Measurements from ENCODE around the gene VASN. TPM values are rescaled to one million over a fixed set of nuclear protein-coding genes. Genes with fewer than 3 reads are reported as not detected.
A peak's percentile ranks its signal among the peaks of the same experiment; 100 is the strongest.
"Not testable (repeated sequence)": the region's sequence is repeated elsewhere in the genome, so short reads cannot be mapped to it uniquely, and the experiment has no call there.

The VASN gene
- total and polyA plus RNA-seq, 7 donors = 0.46 to 10.2 (median 7.1) TPM

- intact Hi-C loops (cut with DNase I) = loop anchor here (5.0 kb wide), 1 partner anchor 131 kb away; no protein-coding TSS in a partner anchor
- H3K27me3 ChIP-seq = no peaks in the 10 kb centered on the region
Measured at GRCh38 chr16:4333308-4333638, 38.4 kb upstream of the VASN start.

DNA sequence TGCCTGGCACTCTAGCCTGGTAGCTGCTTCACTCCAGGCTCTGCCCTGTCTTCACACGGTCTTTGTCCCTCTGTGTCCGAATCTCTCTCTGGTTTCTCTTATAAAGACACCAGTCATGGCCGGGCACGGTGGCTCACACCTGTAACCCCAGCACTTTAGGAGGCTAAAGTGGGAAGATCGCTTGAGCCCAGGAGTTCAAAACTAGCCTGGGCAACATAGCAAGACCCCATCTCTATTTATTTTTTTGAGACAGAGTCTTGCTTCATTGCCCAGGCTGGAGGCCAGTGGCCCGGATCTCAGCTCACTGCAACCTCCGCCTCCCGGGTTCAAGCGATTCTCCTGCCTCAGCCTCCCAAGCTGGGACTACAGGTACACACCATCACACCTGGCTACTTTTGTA, 37.9 kb upstream of the VASN start:
- not testable (repeated sequence) for H3K27me3 ChIP-seq, H3K27ac ChIP-seq, H3K9me3 ChIP-seq, H3K4me3 ChIP-seq
- peak; percentile 45 for DNase-seq
- Histone ChIP-seq H3K36me3 (peaks cover 0 to 60% (median 24%) of the 10 kb centered on the region in 4 donors), H3K4me1 (peaks cover 0 to 25% (median 20%) of the 10 kb centered on the region in 4 donors)
- 77 to 91% methylated on average over 9 of the region's 9 CpGs for WGBS, 2 donors
- intact Hi-C loops (cut with DNase I) = loop anchor here (5.0 kb wide), 1 partner anchor 131 kb away; no protein-coding TSS in a partner anchor

More at GRCh38 chr16:4333308-4333638, 38.4 kb upstream of the VASN start:
- 60 to 68% methylated on average over 9 of the region's 9 CpGs for WGBS, 2 donors
- Histone ChIP-seq H3K4me1 (peaks cover 0 to 26% (median 24%) of the 10 kb centered on the region in 4 donors), H3K27ac (no peak overlapping the region), H3K36me3 (peaks cover 0 to 55% (median 24%) of the 10 kb centered on the region in 4 donors), H3K9me3 (no peaks in the 10 kb centered on the region), H3K4me3 (no peak overlapping the region)
- TF ChIP-seq POLR2AphosphoS5 (IDR thresholded peaks at IDR 0.05) (no peak), EP300 (IDR thresholded peaks at IDR 0.05) (no peak), POLR2A (IDR thresholded peaks at IDR 0.05) (no peak)
- TF ChIP-seq, protein P1, sequence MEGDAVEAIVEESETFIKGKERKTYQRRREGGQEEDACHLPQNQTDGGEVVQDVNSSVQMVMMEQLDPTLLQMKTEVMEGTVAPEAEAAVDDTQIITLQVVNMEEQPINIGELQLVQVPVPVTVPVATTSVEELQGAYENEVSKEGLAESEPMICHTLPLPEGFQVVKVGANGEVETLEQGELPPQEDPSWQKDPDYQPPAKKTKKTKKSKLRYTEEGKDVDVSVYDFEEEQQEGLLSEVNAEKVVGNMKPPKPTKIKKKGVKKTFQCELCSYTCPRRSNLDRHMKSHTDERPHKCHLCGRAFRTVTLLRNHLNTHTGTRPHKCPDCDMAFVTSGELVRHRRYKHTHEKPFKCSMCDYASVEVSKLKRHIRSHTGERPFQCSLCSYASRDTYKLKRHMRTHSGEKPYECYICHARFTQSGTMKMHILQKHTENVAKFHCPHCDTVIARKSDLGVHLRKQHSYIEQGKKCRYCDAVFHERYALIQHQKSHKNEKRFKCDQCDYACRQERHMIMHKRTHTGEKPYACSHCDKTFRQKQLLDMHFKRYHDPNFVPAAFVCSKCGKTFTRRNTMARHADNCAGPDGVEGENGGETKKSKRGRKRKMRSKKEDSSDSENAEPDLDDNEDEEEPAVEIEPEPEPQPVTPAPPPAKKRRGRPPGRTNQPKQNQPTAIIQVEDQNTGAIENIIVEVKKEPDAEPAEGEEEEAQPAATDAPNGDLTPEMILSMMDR (IDR thresholded peaks at IDR 0.05) = no peak
- DNase-seq = peak; percentile 61

GRCh38 chr16:4334724-4335495, 36.7 kb upstream of the VASN start:
- no peaks in the 10 kb centered on the region for H3K27me3 ChIP-seq
- H3K27ac ChIP-seq = no peak overlapping the region
- H3K4me3 ChIP-seq = no peak overlapping the region
- TF ChIP-seq, protein P1 (IDR thresholded peaks at IDR 0.05) = no peak
- TF ChIP-seq POLR2AphosphoS5 (IDR thresholded peaks at IDR 0.05) (no peak), POLR2A (IDR thresholded peaks at IDR 0.05) (no peak), EP300 (IDR thresholded peaks at IDR 0.05) (no peak)
- H3K36me3 ChIP-seq = peaks cover 0 to 68% (median 24%) of the 10 kb centered on the region in 4 donors
- H3K4me1 ChIP-seq = peaks cover 0 to 17% (median 12%) of the 10 kb centered on the region in 4 donors
- peak; percentile 64 for DNase-seq
- WGBS, 2 donors = 74 to 86% methylated on average over 32 of the region's 32 CpGs
- intact Hi-C loops (cut with DNase I) = loop anchor here (5.0 kb wide), 1 partner anchor 133 kb away; no protein-coding TSS in a partner anchor
- no peaks in the 10 kb centered on the region for H3K9me3 ChIP-seq

DNA sequence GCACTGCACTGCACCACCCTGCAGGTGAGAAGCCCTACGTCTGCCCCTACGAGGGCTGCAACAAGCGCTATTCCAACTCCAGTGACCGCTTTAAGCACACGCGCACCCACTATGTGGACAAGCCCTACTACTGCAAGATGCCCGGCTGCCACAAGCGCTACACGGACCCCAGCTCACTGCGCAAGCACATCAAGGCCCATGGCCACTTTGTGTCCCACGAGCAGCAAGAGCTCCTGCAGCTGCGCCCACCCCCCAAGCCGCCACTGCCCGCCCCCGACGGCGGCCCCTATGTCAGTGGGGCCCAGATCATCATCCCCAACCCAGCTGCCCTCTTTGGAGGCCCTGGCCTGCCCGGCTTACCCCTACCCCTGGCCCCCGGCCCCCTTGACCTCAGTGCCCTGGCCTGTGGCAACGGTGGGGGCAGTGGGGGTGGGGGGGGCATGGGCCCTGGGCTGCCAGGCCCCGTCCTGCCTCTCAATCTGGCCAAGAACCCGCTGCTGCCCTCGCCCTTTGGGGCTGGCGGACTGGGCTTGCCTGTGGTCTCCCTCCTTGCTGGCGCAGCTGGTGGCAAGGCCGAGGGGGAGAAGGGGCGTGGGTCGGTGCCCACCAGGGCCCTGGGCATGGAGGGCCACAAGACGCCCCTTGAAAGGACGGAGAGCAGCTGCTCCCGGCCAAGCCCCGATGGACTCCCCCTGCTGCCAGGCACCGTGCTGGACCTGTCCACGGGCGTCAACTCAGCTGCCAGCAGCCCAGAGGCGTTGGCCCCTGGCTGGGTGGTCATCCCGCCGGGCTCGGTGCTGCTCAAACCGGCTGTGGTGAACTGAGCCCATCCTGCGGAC, 34.7 kb upstream of the VASN start:
- peak; percentile 66 for DNase-seq

More for the DNA sequence above, 34.7 kb upstream of the VASN start:
- Histone ChIP-seq H3K4me1 (peaks cover 0 to 18% (median 11%) of the 10 kb centered on the region in 4 donors), H3K27ac (no peak overlapping the region), H3K4me3 (no peak overlapping the region), H3K36me3 (peaks cover 0 to 79% (median 27%) of the 10 kb centered on the region in 4 donors), H3K27me3 (no peaks in the 10 kb centered on the region), H3K9me3 (no peaks in the 10 kb centered on the region)
- WGBS, 2 donors = 89 to 92% methylated on average over 41 of the region's 41 CpGs
- TF ChIP-seq, protein P1 (IDR thresholded peaks at IDR 0.05) = no peak
- TF ChIP-seq POLR2AphosphoS5 (IDR thresholded peaks at IDR 0.05) (no peak), EP300 (IDR thresholded peaks at IDR 0.05) (no peak), POLR2A (IDR thresholded peaks at IDR 0.05) (no peak)
- intact Hi-C loops (cut with DNase I) = no loop called here
